GM19025 (cell line): Measurements from ENCODE around the gene PRMT2.

Experiments used
- ATAC-seq: cut with Tn5 transposase; IDR thresholded peaks from one replicate; pipeline ENCODE4 v1.9.1; 2021; ENCODE audit warnings: mild to moderate bottlenecking, low read depth, moderate library complexity; ENCODE audit not compliant: unreplicated experiment

The PRMT2 gene

GRCh38 chr21:46635324-46636180 lies at the start of gene PRMT2:
TSS of gene PRMT2 (plus strand) at chr21:46635674. CDS start at chr21:46636952, 1,278 bp downstream.
- peak; percentile 85 for ATAC-seq

- no peak for ATAC-seq
These were observed 41.2 kb upstream of the PRMT2 start for GRCh38 chr21:46594276-46594675.

- ATAC-seq: no peak
These were observed 39.3 kb upstream of the PRMT2 start for GRCh38 chr21:46596201-46596600.

GRCh38 chr21:46597031-46597430 lies 38.4 kb upstream of the PRMT2 start:
- no peak for ATAC-seq

- no peak for ATAC-seq
These were observed 37.6 kb upstream of the PRMT2 start for GRCh38 chr21:46597896-46598343.

- no peak for ATAC-seq
These were observed 36.6 kb upstream of the PRMT2 start for GRCh38 chr21:46598581-46599572.

GRCh38 chr21:46600305-46600704 lies 35.2 kb upstream of the PRMT2 start:
- ATAC-seq: no peak

GRCh38 chr21:46600978-46601377 lies 34.5 kb upstream of the PRMT2 start:
- no peak for ATAC-seq

- no peak for ATAC-seq
These were observed 32.2 kb upstream of the PRMT2 start for GRCh38 chr21:46603228-46603627.

GRCh38 chr21:46604329-46604974 lies 31.0 kb upstream of the PRMT2 start:
- no peak for ATAC-seq

- ATAC-seq: no peak
These were observed 30.3 kb upstream of the PRMT2 start, which contains the start of gene S100B for GRCh38 chr21:46604975-46605766. TSS of gene S100B (minus strand) at chr21:46605082. CDS start at chr21:46602415, 2,667 bp downstream.

GRCh38 chr21:46605767-46606426 lies 29.6 kb upstream of the PRMT2 start:
- ATAC-seq: no peak

GRCh38 chr21:46606427-46606813 lies 29.1 kb upstream of the PRMT2 start:
- ATAC-seq: no peak

- ATAC-seq: no peak
These were observed 27.8 kb upstream of the PRMT2 start for GRCh38 chr21:46607636-46608035.

- no peak for ATAC-seq
These were observed 26.8 kb upstream of the PRMT2 start for GRCh38 chr21:46608672-46609111.

- no peak for ATAC-seq
These were observed 25.3 kb upstream of the PRMT2 start for GRCh38 chr21:46610018-46610701.

GRCh38 chr21:46613391-46613790 lies 22.1 kb upstream of the PRMT2 start:
- no peak for ATAC-seq

GRCh38 chr21:46616050-46616449 lies 19.4 kb upstream of the PRMT2 start:
- no peak for ATAC-seq

- no peak for ATAC-seq
These were observed 18.8 kb upstream of the PRMT2 start for GRCh38 chr21:46616656-46617055.
